ENCODE measurements around the gene MCTP2. TPM values are rescaled to one million over a fixed set of nuclear protein-coding genes. Genes with fewer than 3 reads are reported as not detected.

Gene MCTP2
- total and polyA plus RNA-seq, 2 of the 13 experiments (the other 11 are each of a cell fraction or from before 2014, with no cell fraction given), result 5.1 to 8.6 TPM

DNA sequence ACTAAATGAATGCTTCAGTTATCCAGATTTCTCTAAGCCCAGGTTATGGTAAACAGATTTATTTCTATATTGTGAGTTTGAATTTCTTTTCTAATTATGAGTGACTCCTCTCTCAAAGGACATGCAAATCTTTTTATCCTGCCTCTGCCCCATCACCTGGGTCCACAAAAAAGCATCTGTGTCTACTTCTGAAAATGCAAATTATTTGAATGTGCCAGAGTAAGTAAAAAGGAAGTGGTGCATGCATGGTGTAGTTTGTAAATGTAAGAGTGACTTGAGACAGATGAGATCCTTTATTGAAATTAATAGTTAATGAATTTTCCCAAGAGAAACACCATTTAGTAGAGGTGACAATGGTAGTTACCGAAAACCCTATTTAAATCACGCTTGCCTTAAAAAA, 26.9 kb downstream of the MCTP2 start (continued):
- TF ChIP-seq, protein P1, sequence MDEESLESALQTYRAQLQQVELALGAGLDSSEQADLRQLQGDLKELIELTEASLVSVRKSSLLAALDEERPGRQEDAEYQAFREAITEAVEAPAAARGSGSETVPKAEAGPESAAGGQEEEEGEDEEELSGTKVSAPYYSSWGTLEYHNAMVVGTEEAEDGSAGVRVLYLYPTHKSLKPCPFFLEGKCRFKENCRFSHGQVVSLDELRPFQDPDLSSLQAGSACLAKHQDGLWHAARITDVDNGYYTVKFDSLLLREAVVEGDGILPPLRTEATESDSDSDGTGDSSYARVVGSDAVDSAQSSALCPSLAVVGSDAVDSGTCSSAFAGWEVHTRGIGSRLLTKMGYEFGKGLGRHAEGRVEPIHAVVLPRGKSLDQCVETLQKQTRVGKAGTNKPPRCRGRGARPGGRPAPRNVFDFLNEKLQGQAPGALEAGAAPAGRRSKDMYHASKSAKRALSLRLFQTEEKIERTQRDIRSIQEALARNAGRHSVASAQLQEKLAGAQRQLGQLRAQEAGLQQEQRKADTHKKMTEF (CRISPR knock-in tag; IDR thresholded peaks at IDR 0.05), result no peak

DNA sequence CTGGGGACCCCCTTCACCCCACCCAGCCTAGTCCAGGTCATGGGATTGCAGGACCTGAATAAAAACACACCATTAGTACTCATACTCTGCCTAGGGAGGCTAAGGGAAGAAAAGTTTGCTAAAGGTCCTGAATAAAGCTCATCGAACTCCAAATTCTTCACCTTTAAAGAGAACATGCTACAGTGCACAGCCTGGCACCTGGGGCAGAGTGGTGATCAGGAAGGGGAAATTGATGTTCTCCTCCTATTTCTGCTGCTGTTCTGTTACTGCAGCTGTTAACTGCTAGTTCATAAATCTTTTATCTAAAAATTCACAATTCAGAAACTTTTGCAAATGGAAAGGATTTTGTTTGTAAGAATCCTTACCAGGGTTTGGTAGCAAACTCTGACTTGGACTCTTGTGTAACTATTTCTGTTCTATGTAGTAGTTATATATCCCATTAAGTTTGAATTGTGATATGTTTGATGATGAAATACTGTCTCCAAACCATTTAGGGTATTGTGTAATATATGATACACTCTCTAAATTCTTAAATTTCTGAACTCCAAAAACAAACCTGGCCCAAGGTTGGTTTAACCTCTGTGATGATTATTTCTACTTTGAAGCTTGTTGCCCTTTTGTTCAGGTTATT, 27.9 kb downstream of the MCTP2 start:
- no TSS peak for BruUV-seq (replicated peaks)
- H3K36me3 ChIP-seq (replicated peaks in 1 of 2; ENCODE audit: control insufficient read depth in 1 of 2, insufficient read depth in 2 of 2, low read length in 2 of 2), result no peaks in the 10 kb centered on the region
- POLR2A ChIA-PET, result no interaction called here
- in situ Hi-C loops (cut with HindIII; ENCODE audit: extremely low pct_ligation_motif_present, low pct_unique_long_range_greater_than_20kb) (no loop called here), intact Hi-C loops (cut with micrococcal nuclease; ENCODE audit: unreplicated experiment) (loop anchor here (1.0 kb wide), 1 partner anchor 14 kb away; no protein-coding TSS in a partner anchor)
- no peak overlapping the region for H3K27ac ChIP-seq (ENCODE audit: extremely low read length, insufficient read depth, low read length)
- CTCF ChIA-PET (ENCODE audit: low intra/inter-chr PET ratio, low total read pairs), result no interaction called here
- FAIRE-seq, result no peak
- no peak overlapping the region for H3K9ac ChIP-seq (ENCODE audit: insufficient read depth, low read depth, low read length)
- H3K79me2 ChIP-seq (ENCODE audit: insufficient read depth, low read length), result no peaks in the 10 kb centered on the region
- 80% methylated on average over 1 of the region's 1 CpG for WGBS (ENCODE audit: low lambda C conversion rate)
- H4K20me1 ChIP-seq (ENCODE audit: insufficient read depth, low read length), result no peaks in the 10 kb centered on the region
- no peak overlapping the region for H3K4me2 ChIP-seq (ENCODE audit: low read depth, low read length)
- no peak for TF ChIP-seq IRF2 (CRISPR knock-in tag; IDR thresholded peaks at IDR 0.05)
- no peak for TF ChIP-seq MTA1 (CRISPR knock-in tag; IDR thresholded peaks at IDR 0.05; ENCODE audit: borderline replicate concordance)
- no peak for TF ChIP-seq ZKSCAN8 (CRISPR knock-in tag; IDR thresholded peaks at IDR 0.05; ENCODE audit: borderline replicate concordance)
- no peak for TF ChIP-seq ZNF556 (CRISPR knock-in tag; IDR thresholded peaks at IDR 0.05; ENCODE audit: borderline replicate concordance)
- TF ChIP-seq MTA3 (CRISPR knock-in tag; IDR thresholded peaks at IDR 0.05), result no peak
- peak; percentile 75 for TF ChIP-seq CEBPB (IDR thresholded peaks at IDR 0.05; ENCODE audit: borderline replicate concordance, low read depth, low read length)
- no peak for DNase-seq (ENCODE audit: low spot score)
- ATAC-seq, result no peak
- H3K4me1 ChIP-seq (ENCODE audit: insufficient read depth, low read length), result peaks cover 38% of the 10 kb centered on the region
- no peak overlapping the region for H2AFZ ChIP-seq (ENCODE audit: low read length)
- H3K9me3 ChIP-seq (ENCODE audit: low read length), result no peaks in the 10 kb centered on the region
- no peak overlapping the region for H3K4me3 ChIP-seq (replicated peaks in 1 of 3; ENCODE audit: insufficient read depth in 1 of 3, low read depth in 2 of 3, low read length in 3 of 3)
- H3K27me3 ChIP-seq (ENCODE audit: control insufficient read depth in 1 of 2, insufficient read depth in 2 of 2, low read length in 2 of 2), result no peaks in the 10 kb centered on the region

Data from HepG2 (cell line).